HepG2 (cell line): ENCODE results near the gene KIAA0319L. TPM values are rescaled to one million over a fixed set of nuclear protein-coding genes. Genes with fewer than 3 reads are reported as not detected.

Experiments
- BCL6 ChIP-seq: IDR thresholded peaks from 2 replicates; pipeline ENCODE4 v1.6.1; 2016; ENCODE audit warnings: missing genetic modification reagents, missing compliant biosample characterization
- CHD2 ChIP-seq: IDR thresholded peaks from 2 replicates; pipeline ENCODE4 v1.6.1; 2011; ENCODE audit warnings: low read depth, low read length, improper control_type of control experiment
- E2F1 ChIP-seq: sonication (generic); formaldehyde crosslinking; IDR thresholded peaks from 2 replicates; pipeline ENCODE4 v1.5.0; 2020; ENCODE audit warnings: missing genetic modification reagents
- HBP1 ChIP-seq: IDR thresholded peaks from 2 replicates; pipeline ENCODE4 v1.6.1; 2016; ENCODE audit warnings: low read depth, control low read depth
- HNRNPLL ChIP-seq: fragments of 200-400 bp; formaldehyde crosslinking; IDR thresholded peaks from 2 replicates; pipeline ENCODE4 v1.6.1; 2017; ENCODE audit warnings: mild to moderate bottlenecking, low read depth, low read length; ENCODE audit not compliant: poor library complexity, severe bottlenecking
- KLF6 ChIP-seq: IDR thresholded peaks from 2 replicates; pipeline ENCODE4 v1.8.0; 2016; ENCODE audit warnings: missing biosample characterization, missing genetic modification reagents
- LBX2 ChIP-seq: sonication (generic); formaldehyde crosslinking; IDR thresholded peaks from 2 replicates; pipeline ENCODE4 v1.5.0; 2020; ENCODE audit warnings: missing genetic modification reagents, mild to moderate bottlenecking, borderline replicate concordance
- MXD3 ChIP-seq: IDR thresholded peaks from 2 replicates; pipeline ENCODE4 v1.6.1; 2016; ENCODE audit warnings: mild to moderate bottlenecking, missing biosample characterization, missing genetic modification reagents
- POLR2AphosphoS2 ChIP-seq: IDR thresholded peaks from 2 replicates; pipeline ENCODE4 v1.6.1; 2011; ENCODE audit warnings: low read depth, low read length, improper control_type of control experiment
- RCOR2 ChIP-seq: IDR thresholded peaks from 2 replicates; pipeline ENCODE4 v1.6.1; 2016; ENCODE audit warnings: missing biosample characterization, missing genetic modification reagents
- TBL1XR1 ChIP-seq: fragments of 150-350 bp; IDR thresholded peaks from 2 replicates; pipeline ENCODE4 v1.6.1; 2014; ENCODE audit warnings: borderline replicate concordance, low read length; ENCODE audit not compliant: partially characterized antibody
- ZBTB14 ChIP-seq: sonication (generic); formaldehyde crosslinking; IDR thresholded peaks from 2 replicates; pipeline ENCODE4 v1.4.0; 2020; ENCODE audit warnings: missing genetic modification reagents
- ZBTB4 ChIP-seq: sonication (generic); formaldehyde crosslinking; IDR thresholded peaks from 2 replicates; pipeline ENCODE4 v1.4.0; 2020; ENCODE audit warnings: missing genetic modification reagents, mild to moderate bottlenecking, borderline replicate concordance
- ZNF263 ChIP-seq: sonication (generic); formaldehyde crosslinking; IDR thresholded peaks from 2 replicates; pipeline ENCODE4 v1.4.0; 2020; ENCODE audit warnings: missing genetic modification reagents
- ZNF382 ChIP-seq: sonication (generic); formaldehyde crosslinking; IDR thresholded peaks from 2 replicates; pipeline ENCODE4 v1.5.0; 2020; ENCODE audit warnings: missing genetic modification reagents, mild to moderate bottlenecking, borderline replicate concordance
- ZNF710 ChIP-seq: sonication (generic); formaldehyde crosslinking; IDR thresholded peaks from 2 replicates; pipeline ENCODE4 v1.5.0; 2020; ENCODE audit warnings: mild to moderate bottlenecking, missing genetic modification reagents, borderline replicate concordance
- ZSCAN21 ChIP-seq: sonication (generic); formaldehyde crosslinking; IDR thresholded peaks from 2 replicates; pipeline ENCODE4 v1.8.0; 2022; ENCODE audit warnings: mild to moderate bottlenecking, missing genetic modification reagents, moderate library complexity, borderline replicate concordance
- polyA plus RNA-seq, 8 experiments: library from polyadenylated mRNA; depleted of rRNA in 3 of 8; stranded (reverse) in 7 of 8; unstranded in 1 of 8; fragments of >200 nt; fragmentation: Illumina TruSeq in 4 of 8; extraction: Trizol in 4 of 8; gene quantifications; 2 replicates each; pipeline versions ENCODE4 v1.2.1 to v1.2.3, GENCODE V29; 2011 to 2016; ENCODE audit warnings: low read depth in 4 of 8, missing spikeins in 1 of 8, mixed read lengths in 1 of 8; ENCODE audit not compliant: insufficient read depth in 1 of 8
- total RNA-seq, 5 experiments: library from RNA; depleted of rRNA; stranded (reverse); fragments of >200 nt; fragmentation: Illumina TruSeq; extraction: Trizol; gene quantifications; 2 replicates each; pipeline ENCODE4 v1.2.3, GENCODE V29; 2016; ENCODE audit warnings: low read depth in 1 of 5

Gene KIAA0319L
- total and polyA plus RNA-seq, 2 of the 13 experiments (the other 11 are each of a cell fraction or from before 2014, with no cell fraction given): 33.4 to 82.6 TPM

GRCh38 chr1:35557611-35558373 is 589 bp upstream of the KIAA0319L start, which contains the start of gene NCDN (continued):
- no peak for TF ChIP-seq HBP1
- no peak for TF ChIP-seq LBX2 (CRISPR knock-in tag)
- 0 out of 2 replicates have a peak, but pooled peaks have one; percentile 14 for TF ChIP-seq KLF6 (CRISPR knock-in tag)
- TF ChIP-seq ZBTB14 (CRISPR knock-in tag): no peak
- no peak for TF ChIP-seq TBL1XR1
- no peak for TF ChIP-seq RCOR2 (CRISPR knock-in tag)
- peak; percentile 59; the same call in 1 of the 2 replicates for TF ChIP-seq ZSCAN21 (CRISPR knock-in tag)
- TF ChIP-seq ZNF710 (CRISPR knock-in tag): peak; percentile 47; the same call in 1 of the 2 replicates
- peak; percentile 14 for TF ChIP-seq HNRNPLL
- TF ChIP-seq CHD2: peak; percentile 81
- peak; percentile 12; the same call in 1 of the 2 replicates for TF ChIP-seq ZNF263 (CRISPR knock-in tag)
- no peak for TF ChIP-seq POLR2AphosphoS2
- 0 out of 2 replicates have a peak, but pooled peaks have one; percentile 3 for TF ChIP-seq BCL6 (CRISPR knock-in tag)
- no peak for TF ChIP-seq E2F1 (CRISPR knock-in tag)
- TF ChIP-seq ZBTB4 (CRISPR knock-in tag): no peak
- no peak for TF ChIP-seq ZNF382 (CRISPR knock-in tag)
- peak; percentile 46 for TF ChIP-seq MXD3 (CRISPR knock-in tag)
